ENCODE data around the gene AP5B1. TPM values are rescaled to one million over a fixed set of nuclear protein-coding genes. Genes with fewer than 3 reads are reported as not detected.
A peak's percentile ranks its signal among the peaks of the same experiment; 100 is the strongest.

AP5B1 gene
- total RNA-seq, 1 experiment from 2014 or later, result 19.5 TPM

GRCh38 chr11:65778901-65779668 lies 1.7 kb downstream of the AP5B1 start:
- Histone ChIP-seq H2AFZ (ENCODE audit: low read depth, low read length, poor library complexity, severe bottlenecking) (no peak overlapping the region), H3K4me1 (ENCODE audit: control insufficient read depth in 1 of 2, insufficient read depth in 2 of 2, low read length in 2 of 2) (peaks cover 12 to 33% of the 10 kb centered on the region in 2 experiments; a peak in 3 of 4 replicates), H3K9ac (ENCODE audit: low read length) (peak overlapping the region; percentile 96), H3K9me3 (ENCODE audit: control insufficient read depth in 1 of 2, insufficient read depth in 1 of 2, low read depth in 1 of 2, low read length in 2 of 2) (no peaks in the 10 kb centered on the region), H3K4me3 (replicated peaks in 1 of 2; ENCODE audit: low read depth in 1 of 2, low read length in 2 of 2) (peak overlapping the region; percentile 88 to 91), H3K36me3 (ENCODE audit: control insufficient read depth in 1 of 2, insufficient read depth in 2 of 2, low read length in 2 of 2) (peaks cover 14 to 30% of the 10 kb centered on the region in 2 experiments; a peak in 3 of 4 replicates), H3K79me2 (ENCODE audit: insufficient read depth, low read length) (peaks cover 42% of the 10 kb centered on the region), H3K4me2 (ENCODE audit: low read length) (peak overlapping the region; percentile 95), H4K20me1 (ENCODE audit: insufficient read depth) (peaks cover 3% of the 10 kb centered on the region; the same call in 1 of the 2 replicates), H3K27me3 (ENCODE audit: insufficient read depth, low read length) (no peaks in the 10 kb centered on the region), H3K9me2 (ENCODE audit: insufficient read depth) (no peaks in the 10 kb centered on the region), H3K27ac (ENCODE audit: low read depth, low read length) (peak overlapping the region; percentile 98)
- DNase-seq (ENCODE audit: low read depth, low spot score) (no peak), ATAC-seq (no peak)
- ChIA-PET POLR2A (interaction anchor here (1.2 to 2.1 kb wide), 4 partner anchors 9 to 80 kb away, joined by 3 to 7 read pairs (median 4); partner anchors contain the start of gene RNASEH2C), RAD21 (ENCODE audit: low non-redundant PET in 1 of 2, low total read pairs in 2 of 2, uncharacterized antibody in 2 of 2, unreplicated experiment in 2 of 2) (interaction anchor here (0.5 to 1.5 kb wide), 5 partner anchors 38 to 242 kb away, joined by 3 to 11 read pairs (median 6); partner anchors contain the start of gene KAT5 (in 1 of the 2)), CTCF (interaction anchor here (0.6 to 3.3 kb wide), 29 partner anchors 9 to 219 kb away, joined by 3 to 73 read pairs (median 6); partner anchors contain the start of genes KAT5, MUS81 and RNASEH2C)
- BruUV-seq (replicated peaks), result no TSS peak
- intact Hi-C loops (cut with micrococcal nuclease), result no loop called here
- no peak for TF ChIP-seq EZH2phosphoT487 (IDR thresholded peaks at IDR 0.05; ENCODE audit: borderline replicate concordance)
- no peak for TF ChIP-seq CEBPB (IDR thresholded peaks at IDR 0.05; ENCODE audit: low read depth)
- TF ChIP-seq FOSL1 (IDR thresholded peaks at IDR 0.05; ENCODE audit: low read depth), result no peak
- TF ChIP-seq ZFX (IDR thresholded peaks at IDR 0.05), result no peak
- TF ChIP-seq REST (IDR thresholded peaks at IDR 0.05; ENCODE audit: low read depth), result no peak
- no peak for TF ChIP-seq TCF7L2 (IDR thresholded peaks at IDR 0.05; ENCODE audit: borderline replicate concordance, extremely low read depth, insufficient read depth, insufficient read length)
- no peak for TF ChIP-seq YY1 (IDR thresholded peaks at IDR 0.05; ENCODE audit: extremely low read depth, insufficient replicate concordance, low read depth, low read length)
- TF ChIP-seq, protein P1, sequence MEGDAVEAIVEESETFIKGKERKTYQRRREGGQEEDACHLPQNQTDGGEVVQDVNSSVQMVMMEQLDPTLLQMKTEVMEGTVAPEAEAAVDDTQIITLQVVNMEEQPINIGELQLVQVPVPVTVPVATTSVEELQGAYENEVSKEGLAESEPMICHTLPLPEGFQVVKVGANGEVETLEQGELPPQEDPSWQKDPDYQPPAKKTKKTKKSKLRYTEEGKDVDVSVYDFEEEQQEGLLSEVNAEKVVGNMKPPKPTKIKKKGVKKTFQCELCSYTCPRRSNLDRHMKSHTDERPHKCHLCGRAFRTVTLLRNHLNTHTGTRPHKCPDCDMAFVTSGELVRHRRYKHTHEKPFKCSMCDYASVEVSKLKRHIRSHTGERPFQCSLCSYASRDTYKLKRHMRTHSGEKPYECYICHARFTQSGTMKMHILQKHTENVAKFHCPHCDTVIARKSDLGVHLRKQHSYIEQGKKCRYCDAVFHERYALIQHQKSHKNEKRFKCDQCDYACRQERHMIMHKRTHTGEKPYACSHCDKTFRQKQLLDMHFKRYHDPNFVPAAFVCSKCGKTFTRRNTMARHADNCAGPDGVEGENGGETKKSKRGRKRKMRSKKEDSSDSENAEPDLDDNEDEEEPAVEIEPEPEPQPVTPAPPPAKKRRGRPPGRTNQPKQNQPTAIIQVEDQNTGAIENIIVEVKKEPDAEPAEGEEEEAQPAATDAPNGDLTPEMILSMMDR (IDR thresholded peaks at IDR 0.05 in 2 of 3, conservative IDR thresholded peaks at IDR 0.05 in 1 of 3; ENCODE audit: borderline replicate concordance in 1 of 3, insufficient read depth in 1 of 3, low read depth in 2 of 3, low read length in 2 of 3), result no peak
- TF ChIP-seq POLR2A (IDR thresholded peaks at IDR 0.05; ENCODE audit: borderline replicate concordance, extremely low read depth, insufficient read depth, insufficient read length), result no peak
- TF ChIP-seq, protein P2, sequence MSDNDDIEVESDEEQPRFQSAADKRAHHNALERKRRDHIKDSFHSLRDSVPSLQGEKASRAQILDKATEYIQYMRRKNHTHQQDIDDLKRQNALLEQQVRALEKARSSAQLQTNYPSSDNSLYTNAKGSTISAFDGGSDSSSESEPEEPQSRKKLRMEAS (IDR thresholded peaks at IDR 0.05), result no peak
- TF ChIP-seq CBX3 (IDR thresholded peaks at IDR 0.05; ENCODE audit: low read depth), result no peak
- TF ChIP-seq ELF1 (IDR thresholded peaks at IDR 0.05; ENCODE audit: borderline replicate concordance, low read depth), result no peak
- no peak for TF ChIP-seq JUND (IDR thresholded peaks at IDR 0.05)
- TF ChIP-seq SRF (IDR thresholded peaks at IDR 0.05; ENCODE audit: low read depth), result no peak
- TF ChIP-seq SP1 (IDR thresholded peaks at IDR 0.05; ENCODE audit: low read depth), result no peak
- no peak for TF ChIP-seq POLR2AphosphoS5 (IDR thresholded peaks at IDR 0.05; ENCODE audit: low read depth, low read length)
- no peak for TF ChIP-seq EZH2 (IDR thresholded peaks at IDR 0.05)
- no peak for TF ChIP-seq ZBTB33 (IDR thresholded peaks at IDR 0.05; ENCODE audit: extremely low read depth, insufficient replicate concordance, low read length)
- TF ChIP-seq EGR1 (IDR thresholded peaks at IDR 0.05; ENCODE audit: low read depth), result no peak

Data from HCT116 (cell line).